GM18868 (cell line): ENCODE results near the gene COL13A1.

Experiments
- ATAC-seq: cut with Tn5 transposase; IDR thresholded peaks from one replicate; pipeline ENCODE4 v1.9.1; 2021; ENCODE audit warnings: mild to moderate bottlenecking, moderate library complexity; ENCODE audit not compliant: unreplicated experiment

Gene COL13A1

DNA sequence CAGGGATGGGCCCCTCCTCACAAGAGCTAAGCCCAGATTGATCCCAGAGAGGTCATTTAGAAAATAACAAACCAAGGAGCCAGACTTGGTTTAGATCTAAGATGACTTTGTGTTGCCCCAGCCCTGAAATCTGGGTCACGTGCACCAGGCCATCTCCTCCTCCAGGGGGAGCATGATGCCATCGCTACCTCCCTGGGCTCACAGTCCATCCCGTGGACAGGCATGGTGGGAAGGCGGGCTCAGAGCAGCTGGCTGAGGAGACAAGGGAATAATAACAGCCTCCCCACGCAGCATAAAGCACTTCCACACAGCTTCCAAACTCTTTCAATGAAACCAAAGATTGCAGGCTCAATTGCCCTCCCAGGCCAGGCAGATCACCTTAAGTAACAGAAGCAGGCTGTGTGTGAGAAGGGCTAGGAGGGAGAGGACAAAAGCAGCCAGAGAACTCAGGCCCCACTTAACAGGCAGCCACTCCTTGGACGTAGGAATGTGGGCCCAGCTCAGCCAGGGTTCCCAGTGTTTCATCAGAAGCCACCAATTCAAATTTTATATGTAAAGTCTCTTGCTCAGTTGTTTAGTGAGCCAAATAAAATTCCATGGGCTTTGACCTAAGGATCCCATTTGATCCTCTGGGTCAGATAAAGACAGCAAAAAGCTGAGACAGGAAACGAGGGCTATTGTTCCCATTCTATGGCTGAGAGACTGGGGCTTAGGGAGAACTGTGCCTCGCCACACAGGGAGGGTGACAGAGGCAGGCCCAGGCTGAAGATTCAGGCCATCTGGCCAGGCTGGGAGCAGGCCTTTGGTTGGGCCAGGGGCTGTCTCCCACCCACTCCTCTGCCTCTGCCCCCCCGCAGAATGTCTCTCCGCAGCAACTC lies 100.2 kb downstream of the COL13A1 start:
- ATAC-seq = no peak

- no peak for ATAC-seq
Measured at GRCh38 chr10:69902835-69903535, 101.3 kb downstream of the COL13A1 start.

DNA sequence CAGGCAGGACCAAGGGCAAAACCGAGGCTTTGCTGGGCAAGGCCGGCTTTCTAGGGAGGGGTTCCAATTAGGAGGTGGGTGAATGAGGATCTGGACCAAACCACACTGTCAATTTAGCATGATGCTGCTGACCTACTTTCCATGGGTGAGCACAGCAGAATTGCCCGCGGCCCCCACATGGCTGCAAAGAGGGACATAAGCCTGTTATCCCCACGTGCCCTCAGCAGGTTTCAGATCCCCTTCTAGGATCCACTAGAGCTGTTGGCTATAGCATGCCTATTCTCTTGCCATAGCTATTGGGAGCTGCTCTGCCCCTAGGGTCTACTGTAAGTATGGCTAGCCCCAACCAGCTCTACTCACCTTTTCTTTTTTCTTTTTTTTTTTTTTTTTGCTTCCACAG lies 102.8 kb downstream of the COL13A1 start:
- ATAC-seq = no peak

DNA sequence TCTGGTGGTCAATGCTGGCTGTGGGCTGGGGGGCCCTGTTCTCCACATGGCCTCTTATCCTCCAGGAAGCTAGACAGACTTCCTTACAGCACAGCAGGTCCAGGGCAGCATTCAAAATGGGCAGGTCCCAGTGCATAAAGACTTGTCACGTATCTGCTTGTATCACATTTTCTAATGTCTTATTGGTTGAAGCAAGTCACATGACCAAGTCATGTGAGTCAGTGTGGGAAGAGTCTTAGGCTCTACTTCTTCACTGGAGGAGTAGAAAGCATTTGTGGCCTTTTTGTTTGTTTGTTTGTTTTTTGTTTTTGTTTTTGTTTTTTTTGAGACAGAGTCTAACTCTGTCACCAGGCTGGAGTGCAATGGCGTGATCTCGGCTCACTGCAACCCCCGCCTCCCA lies 104.7 kb downstream of the COL13A1 start:
- ATAC-seq = no peak

- ATAC-seq = no peak
Measured at GRCh38 chr10:69907517-69907916, 105.8 kb downstream of the COL13A1 start.

- ATAC-seq = no peak
Measured at GRCh38 chr10:69908124-69908523, 106.4 kb downstream of the COL13A1 start.

DNA sequence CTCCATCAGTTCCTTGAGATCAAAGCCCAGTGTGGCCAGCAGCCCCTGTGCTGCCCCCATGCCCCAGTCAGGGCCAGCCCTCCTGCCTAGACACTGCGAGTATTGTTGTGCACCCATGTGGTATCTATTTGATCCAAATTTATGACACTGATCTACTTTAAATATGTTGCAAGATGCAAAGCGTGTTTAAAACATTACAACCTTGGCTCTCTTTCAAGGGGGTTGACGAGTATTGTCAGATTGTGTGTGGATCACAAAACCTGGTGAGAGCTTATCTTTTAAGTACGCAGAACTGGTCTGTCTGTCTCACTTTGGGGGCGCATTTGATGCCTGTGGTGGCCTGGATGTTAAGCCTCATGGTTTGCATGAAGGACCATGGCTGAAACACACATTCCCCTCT lies 108.9 kb downstream of the COL13A1 start:
- ATAC-seq = no peak

DNA sequence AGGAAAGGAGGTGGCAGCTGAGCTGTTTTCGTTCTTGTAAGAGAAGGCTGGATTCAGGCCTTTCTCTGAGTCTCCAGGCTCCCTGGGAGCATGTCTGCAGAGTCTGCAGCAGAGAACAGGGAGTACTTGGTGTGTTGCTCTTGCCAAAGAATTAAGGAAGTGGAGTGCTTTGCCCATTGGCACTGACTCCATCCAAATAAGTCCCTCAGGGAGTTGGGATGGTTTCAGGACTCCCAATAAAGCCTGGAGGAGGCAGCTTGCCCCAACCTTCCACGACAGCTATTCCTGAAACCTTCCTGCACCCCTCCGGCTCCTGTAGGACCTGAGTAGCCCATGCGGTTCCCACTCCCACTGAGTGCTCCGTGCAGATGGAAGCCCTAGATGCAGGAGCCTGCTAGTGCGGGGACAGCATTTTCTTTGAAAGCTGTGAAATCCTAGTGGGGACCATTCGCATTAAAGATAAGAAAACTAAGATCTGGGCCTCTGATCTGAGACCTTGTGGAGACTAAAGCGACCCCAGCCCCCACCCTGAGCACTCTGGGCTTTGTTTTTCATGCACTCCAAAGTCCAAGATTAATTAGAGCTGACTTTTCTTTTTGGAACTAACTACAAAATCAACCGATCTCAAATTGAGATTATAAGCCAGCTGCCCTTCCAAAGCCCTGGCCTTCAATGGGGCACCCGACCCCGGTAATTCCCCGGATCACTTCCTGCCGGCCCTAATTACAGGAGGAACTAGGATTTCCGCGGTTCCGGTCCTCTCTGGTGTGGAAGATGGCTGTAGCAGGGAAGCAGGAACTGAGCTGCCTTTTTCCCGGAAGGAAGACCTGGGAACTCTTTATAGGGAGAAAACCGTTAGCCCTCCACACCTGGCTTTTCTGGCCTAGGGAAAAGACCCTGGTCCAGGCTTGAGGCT lies 110.2 kb downstream of the COL13A1 start:
- ATAC-seq = no peak

DNA sequence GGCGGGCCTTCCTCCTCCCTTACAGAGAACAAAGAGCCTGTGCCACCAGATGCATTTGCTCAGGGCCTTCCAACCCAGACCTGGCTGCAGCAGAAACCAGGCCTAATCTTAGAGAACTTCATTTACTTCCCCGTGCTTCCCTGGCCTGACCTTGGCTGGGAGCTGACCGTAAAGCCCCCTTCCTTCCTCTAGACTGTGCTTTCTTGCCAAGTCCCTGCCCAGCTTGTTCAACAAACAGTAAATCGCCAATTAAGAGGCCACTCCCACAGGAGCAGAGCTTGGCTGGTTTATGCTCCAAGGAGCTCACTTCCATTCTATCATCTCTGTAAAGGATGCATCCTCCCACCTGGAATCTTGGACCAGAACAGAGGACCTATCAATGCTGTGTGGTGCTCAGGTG lies 110.9 kb downstream of the COL13A1 start:
- ATAC-seq = no peak

GRCh38 chr10:69913606-69914382 lies 112.1 kb downstream of the COL13A1 start:
- ATAC-seq = no peak

DNA sequence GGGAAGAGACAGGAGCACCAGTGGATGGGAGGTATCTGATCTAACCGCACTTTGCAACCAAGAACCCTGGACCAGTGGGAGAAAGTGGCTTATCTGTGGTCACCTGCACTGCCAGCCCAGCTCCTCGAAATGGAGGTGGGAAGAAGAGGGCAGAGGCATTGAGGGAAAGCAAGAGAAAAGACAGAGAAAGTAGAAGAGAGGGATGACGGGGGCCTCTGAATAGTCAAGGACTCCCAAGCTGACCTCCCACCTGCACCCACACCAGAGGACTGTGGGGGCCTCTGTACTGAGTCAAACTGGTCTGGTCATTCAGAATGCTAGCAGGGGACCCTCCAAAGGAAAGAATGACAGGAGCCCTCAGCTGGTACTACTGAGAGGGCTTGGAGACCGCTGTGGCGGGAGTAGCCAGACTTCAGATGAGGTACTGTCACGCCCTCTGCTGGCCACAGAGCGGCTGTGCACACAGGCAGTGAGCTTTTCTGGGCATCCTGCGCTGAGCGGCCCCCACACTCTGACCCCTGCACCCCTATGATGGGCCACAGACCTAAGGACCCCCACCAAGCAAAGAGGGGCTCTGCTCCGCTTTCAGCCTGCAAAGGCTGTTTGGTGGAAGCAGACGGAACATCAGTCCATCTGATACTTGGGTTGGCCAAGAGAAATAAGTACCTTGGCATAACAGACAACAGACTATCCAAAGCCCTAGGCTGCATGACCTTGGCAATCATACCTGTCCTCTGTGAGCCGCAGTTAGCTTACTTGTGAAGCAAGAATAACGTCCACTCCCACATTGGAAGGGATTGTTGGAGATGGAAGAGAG lies 112.9 kb downstream of the COL13A1 start:
- ATAC-seq = no peak

GRCh38 chr10:69915215-69915560 lies 113.5 kb downstream of the COL13A1 start:
- no peak for ATAC-seq

DNA sequence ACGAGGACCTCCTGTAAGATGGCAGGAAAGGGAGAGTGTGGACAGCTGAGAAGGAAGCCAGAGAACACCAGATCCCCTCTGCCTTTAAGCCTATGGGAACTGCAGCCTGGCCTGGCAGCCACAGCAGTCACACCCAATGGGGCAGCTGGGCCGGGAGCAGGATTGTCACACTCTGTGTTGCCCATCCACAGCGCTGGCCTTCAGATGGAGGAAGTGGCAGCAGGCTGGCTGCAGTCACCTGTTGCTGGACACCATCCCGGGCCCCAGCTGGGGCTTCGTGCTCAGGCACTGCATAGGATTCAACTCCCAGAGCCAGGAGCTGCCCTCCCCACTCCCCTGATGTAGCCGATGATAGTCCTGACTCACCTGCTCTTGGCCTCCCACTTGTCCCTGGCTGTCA lies 114.4 kb downstream of the COL13A1 start:
- ATAC-seq = no peak

DNA sequence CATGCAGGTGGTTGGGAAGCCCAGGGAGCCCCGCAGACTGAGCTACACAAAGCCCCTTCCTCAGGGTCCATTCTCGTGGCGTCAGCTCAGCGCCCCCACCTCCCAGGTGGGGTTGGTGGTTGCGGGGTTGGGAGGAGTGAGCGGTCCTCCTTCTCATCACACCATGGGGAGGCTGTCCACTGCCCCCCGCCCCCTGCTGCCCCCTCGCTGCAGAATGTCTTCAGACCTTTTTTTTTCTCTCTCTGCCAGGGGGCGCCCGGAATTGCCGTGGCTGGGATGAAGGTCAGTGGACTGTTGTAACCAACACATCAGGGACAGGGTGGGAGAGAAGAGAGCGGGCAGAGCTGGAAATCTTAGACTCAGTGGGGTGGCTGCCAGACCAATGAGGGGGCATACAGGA lies 116.3 kb downstream of the COL13A1 start:
- no peak for ATAC-seq

GRCh38 chr10:69919250-69919649 lies 117.5 kb downstream of the COL13A1 start:
- ATAC-seq = no peak

DNA sequence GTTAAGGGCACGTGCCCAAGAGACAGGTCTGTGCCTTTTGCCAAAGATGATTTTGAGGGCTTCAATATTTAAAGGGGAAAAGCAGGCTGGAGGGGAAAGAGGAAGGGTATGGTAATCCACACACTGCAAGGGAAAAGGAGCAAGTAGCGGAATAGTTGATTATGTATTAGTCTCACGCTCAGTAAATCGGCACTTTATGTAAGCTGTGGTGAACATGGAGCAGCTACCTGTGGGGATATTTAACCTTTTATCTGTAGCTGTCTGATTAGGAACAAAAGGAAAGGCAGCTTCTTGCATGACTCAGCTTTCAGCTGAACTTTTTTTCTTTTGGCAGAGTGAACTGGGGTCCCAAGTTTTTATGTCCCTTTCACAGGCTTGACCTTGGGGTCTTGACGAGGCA lies 123.4 kb downstream of the COL13A1 start:
- no peak for ATAC-seq

DNA sequence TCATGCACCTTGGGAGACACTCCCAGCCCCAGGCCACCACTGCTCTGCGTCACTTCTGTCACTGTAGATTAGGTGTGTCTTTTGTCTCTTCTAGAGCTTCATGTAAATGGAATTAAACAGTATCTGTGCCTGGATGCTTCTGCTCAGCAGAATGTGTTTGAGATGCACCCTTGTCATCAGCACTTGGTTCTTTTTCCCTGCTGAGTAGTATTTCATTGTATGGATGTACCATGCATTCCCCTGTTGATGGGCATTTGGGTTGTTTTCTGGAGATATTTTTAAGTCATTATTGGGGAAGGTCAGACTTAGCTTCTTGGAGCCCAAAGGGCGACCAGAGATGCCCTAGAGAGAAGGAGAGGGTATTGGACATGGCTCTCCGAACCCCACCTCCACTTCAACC lies 126.6 kb downstream of the COL13A1 start:
- no peak for ATAC-seq

GRCh38 chr10:69929575-69929974 lies 127.9 kb downstream of the COL13A1 start:
- no peak for ATAC-seq

DNA sequence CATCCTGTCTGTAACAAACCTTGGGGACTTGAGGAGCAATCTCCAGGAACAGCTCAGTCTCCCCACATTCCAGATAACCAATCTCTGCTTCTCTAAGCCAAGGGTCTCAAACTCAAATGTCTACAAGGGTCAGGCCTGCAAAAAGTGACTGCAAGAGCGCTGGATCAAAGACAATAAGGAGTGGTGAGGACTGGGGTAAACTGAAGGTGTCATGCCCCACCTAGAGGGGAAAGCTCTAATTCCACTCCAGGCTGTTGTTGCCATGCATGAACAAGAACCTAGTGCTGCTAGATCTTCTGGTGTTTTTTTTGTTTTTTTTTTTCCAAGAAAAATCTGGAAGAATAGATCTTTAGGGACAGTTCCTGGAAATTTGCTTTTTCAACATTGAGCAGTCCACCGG lies 133.1 kb downstream of the COL13A1 start:
- ATAC-seq = no peak

DNA sequence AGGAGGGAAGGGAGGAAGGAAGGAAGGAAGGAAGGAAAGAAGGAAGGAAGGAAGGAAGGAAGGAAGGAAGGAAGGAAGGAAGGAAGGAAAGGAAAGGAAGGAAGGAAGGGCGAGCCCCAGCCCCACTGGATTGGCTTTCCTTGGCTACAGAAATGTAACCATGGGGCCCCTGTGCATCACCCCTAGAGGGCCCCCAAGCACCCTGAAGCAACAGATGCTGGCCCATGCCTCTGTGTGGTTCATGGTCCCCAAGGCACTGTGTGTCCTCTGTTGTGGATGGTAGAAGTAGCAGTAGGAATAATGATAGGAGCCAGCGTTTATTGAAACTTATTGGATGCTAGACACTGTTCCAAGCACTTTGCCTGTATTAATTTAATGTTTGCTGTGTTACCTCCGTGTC lies 134.4 kb downstream of the COL13A1 start:
- no peak for ATAC-seq
